Subcutaneous abdominal adipose tissue (tissue), 5 donors: ENCODE data around the gene SALL4.
"Not testable (repeated sequence)": the region's sequence is repeated elsewhere in the genome, so short reads cannot be mapped to it uniquely, and the experiment has no call there.

Experiments used
- H3K27ac ChIP-seq: one replicate; pipeline ENCODE4 v1.7.0; 2013; ENCODE audit warnings: low read depth, mild to moderate bottlenecking, inconsistent platforms, low read length, moderate library complexity
- H3K27me3 ChIP-seq, 5 donors: one replicate each; pipeline ENCODE4 v1.7.0; 2013; ENCODE audit warnings: low read length in 5 of 5, inconsistent platforms in 1 of 5; ENCODE audit not compliant: control insufficient read depth in 5 of 5, insufficient read depth in 4 of 5
- H3K36me3 ChIP-seq, 5 donors: one replicate each; pipeline ENCODE4 v1.7.0; 2013; ENCODE audit warnings: low read length in 5 of 5; ENCODE audit not compliant: control insufficient read depth in 5 of 5, insufficient read depth in 5 of 5
- H3K4me1 ChIP-seq, 5 donors: one replicate each; pipeline ENCODE4 v1.7.0; 2013; ENCODE audit warnings: low read length in 5 of 5, mild to moderate bottlenecking in 3 of 5, moderate library complexity in 1 of 5; ENCODE audit not compliant: control insufficient read depth in 5 of 5, insufficient read depth in 5 of 5
- H3K4me3 ChIP-seq, 5 donors: one replicate each; pipeline ENCODE4 v1.7.0; 2013; ENCODE audit warnings: low read length in 5 of 5, low read depth in 1 of 5
- H3K9ac ChIP-seq, 5 donors: one replicate each; pipeline ENCODE4 v1.7.0; 2013; ENCODE audit warnings: low read length in 5 of 5, mild to moderate bottlenecking in 4 of 5, moderate library complexity in 3 of 5
- H3K9me3 ChIP-seq, 5 donors: one replicate each; pipeline ENCODE4 v1.7.0; 2013; ENCODE audit warnings: low read length in 5 of 5; ENCODE audit not compliant: control insufficient read depth in 5 of 5
- donor health status: healthy.
- donor health status: healthy.
- donor health status: healthy.
- donor health status: healthy.
- donor health status: healthy.

SALL4 gene

GRCh38 chr20:51740308-51740707 is 62.0 kb downstream of the SALL4 start:
- H3K36me3 ChIP-seq, H3K4me3 ChIP-seq, H3K27me3 ChIP-seq, H3K9ac ChIP-seq, H3K27ac ChIP-seq, H3K9me3 ChIP-seq: not testable (repeated sequence)
- H3K4me1 ChIP-seq, result peaks cover 10 to 42% (median 30%) of the 10 kb centered on the region in 5 donors

- Histone ChIP-seq H3K27me3 (no peaks in the 10 kb centered on the region), H3K4me3 (no peak overlapping the region), H3K9ac (no peak overlapping the region), H3K4me1 (peaks cover 10 to 48% (median 35%) of the 10 kb centered on the region in 5 donors), H3K9me3 (no peaks in the 10 kb centered on the region), H3K27ac (no peak overlapping the region), H3K36me3 (no peaks in the 10 kb centered on the region)
Measured at GRCh38 chr20:51739722-51740249, 62.5 kb downstream of the SALL4 start.

- Histone ChIP-seq H3K9ac (no peak overlapping the region), H3K36me3 (no peaks in the 10 kb centered on the region), H3K27ac (no peak overlapping the region), H3K27me3 (no peaks in the 10 kb centered on the region), H3K4me1 (peaks cover 13 to 49% (median 32%) of the 10 kb centered on the region in 5 donors), H3K9me3 (no peaks in the 10 kb centered on the region), H3K4me3 (no peak overlapping the region)
Measured at GRCh38 chr20:51738877-51739447, 63.4 kb downstream of the SALL4 start.

GRCh38 chr20:51738261-51738660 is 64.1 kb downstream of the SALL4 start:
- H3K9ac ChIP-seq, H3K36me3 ChIP-seq, H3K27ac ChIP-seq, H3K27me3 ChIP-seq, H3K4me3 ChIP-seq, H3K9me3 ChIP-seq: not testable (repeated sequence)
- peaks cover 13 to 45% (median 32%) of the 10 kb centered on the region in 5 donors for H3K4me1 ChIP-seq

- H3K27me3 ChIP-seq, result no peaks in the 10 kb centered on the region
- H3K4me1 ChIP-seq, result peaks cover 12 to 39% (median 26%) of the 10 kb centered on the region in 5 donors
- H3K27ac ChIP-seq, result no peak overlapping the region
- H3K9ac ChIP-seq, result no peak overlapping the region
- H3K36me3 ChIP-seq, result no peaks in the 10 kb centered on the region
- no peak overlapping the region for H3K4me3 ChIP-seq
- no peaks in the 10 kb centered on the region for H3K9me3 ChIP-seq
Measured at GRCh38 chr20:51736947-51737346, 65.4 kb downstream of the SALL4 start.

- peak overlapping the region in 1 of 5 donors; percentile 45 for H3K4me3 ChIP-seq
- no peaks in the 10 kb centered on the region for H3K9me3 ChIP-seq
- H3K9ac ChIP-seq, result no peak overlapping the region
- peaks cover 12 to 39% (median 28%) of the 10 kb centered on the region in 5 donors for H3K4me1 ChIP-seq
- no peaks in the 10 kb centered on the region for H3K27me3 ChIP-seq
- no peaks in the 10 kb centered on the region for H3K36me3 ChIP-seq
- H3K27ac ChIP-seq, result peak overlapping the region; percentile 44
Measured at GRCh38 chr20:51735728-51736600, 66.4 kb downstream of the SALL4 start.

GRCh38 chr20:51734876-51735720 is 67.2 kb downstream of the SALL4 start:
- Histone ChIP-seq H3K9ac (no peak overlapping the region), H3K9me3 (no peaks in the 10 kb centered on the region), H3K4me1 (peaks cover 12 to 39% (median 28%) of the 10 kb centered on the region in 5 donors), H3K27ac (peak overlapping the region; percentile 44), H3K27me3 (no peaks in the 10 kb centered on the region), H3K36me3 (no peaks in the 10 kb centered on the region), H3K4me3 (peak overlapping the region in 1 of 5 donors; percentile 45)

GRCh38 chr20:51733070-51733469 is 69.3 kb downstream of the SALL4 start:
- Histone ChIP-seq H3K36me3 (no peaks in the 10 kb centered on the region), H3K4me3 (no peak overlapping the region), H3K4me1 (peaks cover 10 to 39% (median 28%) of the 10 kb centered on the region in 5 donors), H3K27ac (no peak overlapping the region), H3K9ac (no peak overlapping the region), H3K9me3 (no peaks in the 10 kb centered on the region), H3K27me3 (no peaks in the 10 kb centered on the region)
